ENCODE data around the gene CLEC16A.

The CLEC16A gene

GRCh38 chr16:11123666-11124065, 179.3 kb downstream of the CLEC16A start:
- peak; percentile 36 for DNase-seq (ENCODE audit: low spot score)

- DNase-seq (ENCODE audit: low spot score): no peak
Observed at GRCh38 chr16:11125936-11126335, 181.6 kb downstream of the CLEC16A start.

- DNase-seq (ENCODE audit: low spot score): no peak
Observed at GRCh38 chr16:11126399-11127054, 182.2 kb downstream of the CLEC16A start.

- DNase-seq (ENCODE audit: low spot score): no peak
Observed at GRCh38 chr16:11127610-11128195, 183.3 kb downstream of the CLEC16A start.

- peak; percentile 64 for DNase-seq (ENCODE audit: low spot score)
Observed at GRCh38 chr16:11128211-11129141, 184.1 kb downstream of the CLEC16A start.

GRCh38 chr16:11129378-11129781, 185.0 kb downstream of the CLEC16A start:
- DNase-seq (ENCODE audit: low spot score): peak; percentile 63

- no peak for DNase-seq (ENCODE audit: low spot score)
Observed at GRCh38 chr16:11130978-11131665, 186.8 kb downstream of the CLEC16A start.

- DNase-seq (ENCODE audit: low spot score): no peak
Observed at GRCh38 chr16:11131706-11132105, 187.3 kb downstream of the CLEC16A start.

- DNase-seq (ENCODE audit: low spot score): no peak
Observed at GRCh38 chr16:11133344-11133943, 189.1 kb downstream of the CLEC16A start.

GRCh38 chr16:11134722-11135463, 190.5 kb downstream of the CLEC16A start:
- no peak for DNase-seq (ENCODE audit: low spot score)

GRCh38 chr16:11135464-11135973, 191.2 kb downstream of the CLEC16A start:
- no peak for DNase-seq (ENCODE audit: low spot score)

- no peak for DNase-seq (ENCODE audit: low spot score)
Observed at GRCh38 chr16:11136600-11136999, 192.2 kb downstream of the CLEC16A start.

- no peak for DNase-seq (ENCODE audit: low spot score)
Observed at GRCh38 chr16:11138022-11138768, 193.8 kb downstream of the CLEC16A start.

GRCh38 chr16:11138769-11139325, 194.5 kb downstream of the CLEC16A start:
- DNase-seq (ENCODE audit: low spot score): no peak

GRCh38 chr16:11139326-11140097, 195.1 kb downstream of the CLEC16A start:
- no peak for DNase-seq (ENCODE audit: low spot score)

- no peak for DNase-seq (ENCODE audit: low spot score)
Observed at GRCh38 chr16:11140098-11140375, 195.7 kb downstream of the CLEC16A start.

GRCh38 chr16:11140466-11140865, 196.1 kb downstream of the CLEC16A start:
- DNase-seq (ENCODE audit: low spot score): no peak

- DNase-seq (ENCODE audit: low spot score): no peak
Observed at GRCh38 chr16:11140867-11141266, 196.5 kb downstream of the CLEC16A start.

Measured in left forelimb (tissue), 1 donor.